NCI-H460 (cell line): ENCODE data around the gene MAOA. TPM values are rescaled to one million over a fixed set of nuclear protein-coding genes. Genes with fewer than 3 reads are reported as not detected.
"Not testable (repeated sequence)": the region's sequence is repeated elsewhere in the genome, so short reads cannot be mapped to it uniquely, and the experiment has no call there.

Experiments used
- DNase-seq: peaks from one replicate; pipeline ENCODE4 v3.0.0-alpha.2; 2016; ENCODE audit warnings: low read depth; ENCODE audit errors: extremely low read depth
- total RNA-seq: library from RNA; depleted of rRNA; stranded (reverse); fragments of >200 nt; shearing (Covaris generic); gene quantifications from 2 replicates; pipeline ENCODE4 v1.2.3, GENCODE V29; 2014

MAOA gene
- total RNA-seq, 1 experiment from 2014 or later, result 17.6 TPM

- no peak for DNase-seq
Observed at GRCh38 chrX:43661521-43662240, 5.6 kb downstream of the MAOA start.

- DNase-seq, result no peak
Observed at GRCh38 chrX:43663173-43663572, 7.1 kb downstream of the MAOA start.

- no peak for DNase-seq
Observed at GRCh38 chrX:43664258-43664657, 8.2 kb downstream of the MAOA start.

GRCh38 chrX:43664708-43665107 lies 8.6 kb downstream of the MAOA start:
- DNase-seq, result no peak

GRCh38 chrX:43666311-43666912 lies 10.3 kb downstream of the MAOA start:
- no peak for DNase-seq

- DNase-seq, result not testable (repeated sequence)
Observed at GRCh38 chrX:43675965-43676628, 20.0 kb downstream of the MAOA start.

GRCh38 chrX:43676971-43677572 lies 21.0 kb downstream of the MAOA start:
- no peak for DNase-seq

GRCh38 chrX:43677993-43678392 lies 21.9 kb downstream of the MAOA start:
- no peak for DNase-seq

- DNase-seq, result no peak
Observed at GRCh38 chrX:43679058-43679457, 23.0 kb downstream of the MAOA start.

- DNase-seq, result no peak
Observed at GRCh38 chrX:43679778-43680177, 23.7 kb downstream of the MAOA start.

GRCh38 chrX:43682726-43683125 lies 26.6 kb downstream of the MAOA start:
- no peak for DNase-seq

- DNase-seq, result no peak
Observed at GRCh38 chrX:43685221-43685620, 29.1 kb downstream of the MAOA start.

GRCh38 chrX:43688586-43688985 lies 32.5 kb downstream of the MAOA start:
- no peak for DNase-seq

- no peak for DNase-seq
Observed at GRCh38 chrX:43693602-43694406, 37.7 kb downstream of the MAOA start.

GRCh38 chrX:43699475-43699874 lies 43.4 kb downstream of the MAOA start:
- no peak for DNase-seq

GRCh38 chrX:43702079-43702524 lies 46.0 kb downstream of the MAOA start:
- no peak for DNase-seq

- no peak for DNase-seq
Observed at GRCh38 chrX:43702660-43703059, 46.6 kb downstream of the MAOA start.

GRCh38 chrX:43703211-43703791 lies 47.2 kb downstream of the MAOA start:
- DNase-seq, result peak; percentile 13

- no peak for DNase-seq
Observed at GRCh38 chrX:43706786-43707370, 50.8 kb downstream of the MAOA start.
